HFF-Myc (cell line): Measurements from ENCODE around the gene RET.

ENCODE experiments used
- DNase-seq: peaks from one replicate; pipeline ENCODE4 v3.0.0-alpha.2; 2011; ENCODE audit warnings: low read depth; ENCODE audit errors: extremely low read depth
- H3K4me3 ChIP-seq: replicated peaks from 2 replicates; pipeline ENCODE4 v1.5.1; 2011; ENCODE audit warnings: low read depth, mild to moderate bottlenecking, control low read depth, low read length
- TF ChIP-seq, protein P1 (sequence below): IDR thresholded peaks from 2 replicates; pipeline ENCODE4 v1.5.1; 2012; ENCODE audit warnings: mild to moderate bottlenecking, low read depth, low read length, control low read depth; ENCODE audit errors: missing control alignments

RET gene

GRCh38 chr10:43050011-43050410 lies 26.9 kb upstream of the RET start:
- no peak overlapping the region for H3K4me3 ChIP-seq
- TF ChIP-seq, protein P1, sequence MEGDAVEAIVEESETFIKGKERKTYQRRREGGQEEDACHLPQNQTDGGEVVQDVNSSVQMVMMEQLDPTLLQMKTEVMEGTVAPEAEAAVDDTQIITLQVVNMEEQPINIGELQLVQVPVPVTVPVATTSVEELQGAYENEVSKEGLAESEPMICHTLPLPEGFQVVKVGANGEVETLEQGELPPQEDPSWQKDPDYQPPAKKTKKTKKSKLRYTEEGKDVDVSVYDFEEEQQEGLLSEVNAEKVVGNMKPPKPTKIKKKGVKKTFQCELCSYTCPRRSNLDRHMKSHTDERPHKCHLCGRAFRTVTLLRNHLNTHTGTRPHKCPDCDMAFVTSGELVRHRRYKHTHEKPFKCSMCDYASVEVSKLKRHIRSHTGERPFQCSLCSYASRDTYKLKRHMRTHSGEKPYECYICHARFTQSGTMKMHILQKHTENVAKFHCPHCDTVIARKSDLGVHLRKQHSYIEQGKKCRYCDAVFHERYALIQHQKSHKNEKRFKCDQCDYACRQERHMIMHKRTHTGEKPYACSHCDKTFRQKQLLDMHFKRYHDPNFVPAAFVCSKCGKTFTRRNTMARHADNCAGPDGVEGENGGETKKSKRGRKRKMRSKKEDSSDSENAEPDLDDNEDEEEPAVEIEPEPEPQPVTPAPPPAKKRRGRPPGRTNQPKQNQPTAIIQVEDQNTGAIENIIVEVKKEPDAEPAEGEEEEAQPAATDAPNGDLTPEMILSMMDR, result no peak
- DNase-seq, result no peak

DNA sequence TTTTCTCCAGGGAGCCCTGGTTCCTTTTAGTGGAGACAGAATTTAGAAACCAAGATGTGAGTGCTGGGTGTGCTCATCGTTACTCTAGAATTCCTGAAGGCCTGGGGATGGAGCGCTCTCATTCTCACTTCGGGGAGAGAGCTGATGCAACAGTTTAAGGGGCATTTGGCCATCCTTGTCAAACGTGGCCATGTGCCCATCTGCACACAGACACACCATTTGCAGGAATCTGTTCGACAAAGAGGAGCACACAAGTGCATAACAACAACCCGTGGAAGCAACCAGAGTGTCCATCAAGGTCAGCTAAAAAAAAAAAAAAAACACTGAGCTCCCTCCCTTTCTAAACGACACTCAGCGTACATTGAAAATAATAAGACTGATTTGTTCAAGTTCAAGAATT lies 23.0 kb upstream of the RET start:
- no peak overlapping the region for H3K4me3 ChIP-seq
- TF ChIP-seq, protein P1, result no peak
- DNase-seq, result no peak

GRCh38 chr10:43054593-43054992 lies 22.3 kb upstream of the RET start:
- TF ChIP-seq, protein P1, result no peak
- no peak for DNase-seq
- H3K4me3 ChIP-seq, result no peak overlapping the region

- no peak for DNase-seq
- no peak overlapping the region for H3K4me3 ChIP-seq
- TF ChIP-seq, protein P1, result no peak
These were observed 21.7 kb upstream of the RET start for GRCh38 chr10:43055217-43055616.

DNA sequence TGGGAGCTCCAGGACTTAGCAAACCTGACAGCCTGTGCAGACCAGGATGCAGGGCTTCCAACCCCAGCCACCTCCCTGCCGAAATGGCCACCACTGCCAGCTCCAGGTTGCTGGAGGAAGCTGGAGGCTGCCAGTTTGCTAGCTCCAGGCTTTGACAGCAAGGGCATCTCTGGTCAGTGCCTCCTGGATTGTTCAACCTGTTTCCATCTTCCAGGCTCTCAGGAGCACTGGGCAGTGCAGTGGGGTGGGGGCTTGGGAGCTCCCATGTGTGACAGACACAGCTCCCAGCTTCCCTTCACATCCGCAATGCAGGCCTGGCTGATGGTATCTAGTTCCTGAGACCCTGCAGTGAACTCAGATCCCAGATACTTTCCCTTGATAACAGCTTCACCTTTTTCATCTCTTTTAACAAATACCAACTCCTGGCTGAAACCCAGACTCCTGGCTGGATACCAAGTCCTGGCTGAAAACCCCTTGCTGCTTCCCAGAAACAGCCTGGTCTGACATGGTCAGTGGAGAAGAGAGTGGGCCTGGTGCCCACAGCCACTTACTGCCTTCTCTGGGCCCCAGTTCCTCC lies 20.8 kb upstream of the RET start:
- no peak overlapping the region for H3K4me3 ChIP-seq
- DNase-seq, result no peak
- TF ChIP-seq, protein P1, result no peak

DNA sequence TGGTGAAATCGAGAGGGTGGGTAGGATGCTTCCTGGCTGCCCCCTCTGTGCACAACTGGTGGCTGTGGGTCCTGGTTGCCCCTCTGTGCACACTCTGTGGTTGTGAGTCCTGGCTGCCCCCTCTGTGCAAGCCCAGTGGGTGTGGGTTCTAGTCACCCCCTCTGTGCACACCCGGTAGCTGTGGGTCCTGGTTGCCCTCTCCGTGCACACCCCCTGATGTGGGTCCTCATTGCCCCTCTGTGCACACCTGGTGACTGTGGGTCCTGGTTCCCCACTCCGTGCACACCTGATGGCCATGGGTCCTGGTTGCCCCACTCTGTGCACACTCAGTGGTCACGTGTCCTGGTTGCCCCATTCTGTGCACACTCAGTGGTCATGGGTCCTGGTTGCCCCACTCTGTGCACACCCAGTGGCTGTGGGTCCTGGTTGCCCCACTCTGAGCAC lies 20.3 kb upstream of the RET start:
- TF ChIP-seq, protein P1, result no peak
- DNase-seq, result no peak
- no peak overlapping the region for H3K4me3 ChIP-seq

- TF ChIP-seq, protein P1, result no peak
- H3K4me3 ChIP-seq, result no peak overlapping the region
- DNase-seq, result no peak
These were observed 19.6 kb upstream of the RET start for GRCh38 chr10:43057231-43057711.
